SK-N-SH treated with all-trans-retinoic acid at 6 μM for 48 hours (cell line): ENCODE results near the gene RASL12.

ENCODE experiments used
- ATAC-seq: fragments of 200-7000 bp; cut with Tn5 transposase; 3 replicates; pipeline ENCODE4 v1.9.1; 2020; ENCODE audit warnings: mild to moderate bottlenecking, moderate library complexity
- ARNTL ChIP-seq: fragments of 450-650 bp; formaldehyde crosslinking; IDR thresholded peaks from 2 replicates; pipeline ENCODE4 v1.5.0; 2020; ENCODE audit warnings: low read depth, mild to moderate bottlenecking, moderate library complexity, borderline replicate concordance
- BACH2 ChIP-seq: fragments of 250-450 bp; sonication (Bioruptor Pico); IDR thresholded peaks from 2 replicates; pipeline ENCODE4 v1.9.0; 2021; ENCODE audit warnings: mild to moderate bottlenecking, borderline replicate concordance
- ESRRG ChIP-seq: fragments of 250-450 bp; sonication (Bioruptor Pico); IDR thresholded peaks from 2 replicates; pipeline ENCODE4 v1.6.1; 2021; ENCODE audit warnings: mild to moderate bottlenecking
- GLIS3 ChIP-seq: fragments of 250-450 bp; sonication (Bioruptor Pico); IDR thresholded peaks from 2 replicates; pipeline ENCODE4 v1.5.0; 2020; ENCODE audit warnings: mild to moderate bottlenecking, moderate library complexity
- ISL1 ChIP-seq: fragments of 250-450 bp; sonication (Bioruptor Pico); IDR thresholded peaks from 2 replicates; pipeline ENCODE4 v2.1.2; 2022; ENCODE audit warnings: mild to moderate bottlenecking, moderate library complexity
- OSR1 ChIP-seq: fragments of 250-450 bp; sonication (Bioruptor Pico); IDR thresholded peaks from 2 replicates; pipeline ENCODE4 v1.8.0; 2022; ENCODE audit warnings: moderate library complexity, mild to moderate bottlenecking, inconsistent platforms
- PPARA ChIP-seq: fragments of 250-450 bp; sonication (Bioruptor Pico); IDR thresholded peaks from 2 replicates; pipeline ENCODE4 v1.5.0; 2020; ENCODE audit warnings: mild to moderate bottlenecking, borderline replicate concordance
- RARB ChIP-seq: fragments of 250-450 bp; sonication (Bioruptor Pico); IDR thresholded peaks from 2 replicates; pipeline ENCODE4 v1.8.0; 2021; ENCODE audit warnings: mild to moderate bottlenecking, moderate library complexity
- SNAI2 ChIP-seq: fragments of 250-450 bp; sonication (Bioruptor Pico); IDR thresholded peaks from 2 replicates; pipeline ENCODE4 v1.5.0; 2020; ENCODE audit warnings: mild to moderate bottlenecking, moderate library complexity
- TCF4 ChIP-seq: fragments of 250-450 bp; sonication (Bioruptor Pico); IDR thresholded peaks from 2 replicates; pipeline ENCODE4 v1.8.0; 2021; ENCODE audit warnings: mild to moderate bottlenecking, moderate library complexity, borderline replicate concordance
- TOX ChIP-seq: fragments of 250-450 bp; sonication (Bioruptor Pico); IDR thresholded peaks from 2 replicates; pipeline ENCODE4 v1.8.0; 2021; ENCODE audit warnings: mild to moderate bottlenecking, moderate library complexity, borderline replicate concordance
- ZC3H10 ChIP-seq: fragments of 250-450 bp; sonication (Bioruptor Pico); IDR thresholded peaks from 2 replicates; pipeline ENCODE4 v1.5.1; 2021; ENCODE audit warnings: mild to moderate bottlenecking, moderate library complexity
- ZFP30 ChIP-seq: fragments of 450-650 bp; formaldehyde crosslinking; IDR thresholded peaks from 2 replicates; pipeline ENCODE4 v1.5.0; 2022; ENCODE audit warnings: mild to moderate bottlenecking, moderate library complexity
- ZNF565 ChIP-seq: fragments of 450-650 bp; formaldehyde crosslinking; conservative IDR thresholded peaks from 2 replicates; pipeline ENCODE4 v1.5.0; 2020; ENCODE audit warnings: low read depth, mild to moderate bottlenecking, moderate library complexity
- ZNF70 ChIP-seq: fragments of 450-650 bp; formaldehyde crosslinking; IDR thresholded peaks from 2 replicates; pipeline ENCODE4 v1.5.0; 2020; ENCODE audit warnings: mild to moderate bottlenecking, moderate library complexity
- ZNF8 ChIP-seq: fragments of 450-650 bp; formaldehyde crosslinking; IDR thresholded peaks from 2 replicates; pipeline ENCODE4 v1.5.0; 2020; ENCODE audit warnings: mild to moderate bottlenecking, moderate library complexity
- TF ChIP-seq, protein P1 (sequence below): fragments of 250-450 bp; sonication (Bioruptor Pico); IDR thresholded peaks from 2 replicates; pipeline ENCODE4 v1.5.0; 2020; ENCODE audit warnings: mild to moderate bottlenecking, moderate library complexity
- TF ChIP-seq, protein P2 (sequence below): fragments of 250-450 bp; sonication (Bioruptor Pico); IDR thresholded peaks from 2 replicates; pipeline ENCODE4 v1.5.1; 2021; ENCODE audit warnings: mild to moderate bottlenecking, moderate library complexity
- TF ChIP-seq, protein P3 (sequence below): fragments of 250-450 bp; sonication (Bioruptor Pico); IDR thresholded peaks from 2 replicates; pipeline ENCODE4 v1.5.1; 2020; ENCODE audit warnings: low read depth, mild to moderate bottlenecking, moderate library complexity
- TF ChIP-seq, protein P4 (sequence below): fragments of 250-450 bp; sonication (Bioruptor Pico); IDR thresholded peaks from 2 replicates; pipeline ENCODE4 v1.8.0; 2021; ENCODE audit warnings: low read depth, mild to moderate bottlenecking, moderate library complexity, borderline replicate concordance
- TF ChIP-seq, protein P5 (sequence below): fragments of 250-450 bp; sonication (Bioruptor Pico); IDR thresholded peaks from 2 replicates; pipeline ENCODE4 v1.8.0; 2020; ENCODE audit warnings: mild to moderate bottlenecking, moderate library complexity, borderline replicate concordance

RASL12 gene

DNA sequence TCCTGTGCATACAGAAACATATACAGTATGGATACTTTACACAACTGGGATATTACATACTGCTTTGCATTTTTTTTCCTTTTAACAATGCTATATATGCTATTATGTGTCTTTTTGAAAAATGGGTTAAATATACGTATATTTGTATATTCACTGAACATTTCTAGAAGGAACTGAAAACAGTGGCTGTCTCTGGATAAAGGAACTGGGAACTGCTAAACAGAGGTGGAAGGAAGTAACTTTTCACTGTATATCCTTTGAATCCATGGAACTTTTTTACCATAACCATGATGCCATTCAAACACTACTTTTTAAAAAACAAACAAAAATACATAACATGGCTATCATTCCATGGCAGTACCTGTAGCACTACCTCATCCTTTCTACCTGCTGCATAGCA lies 40.2 kb downstream of the RASL12 start:
- no peak for ATAC-seq
- no peak for TF ChIP-seq ARNTL (CRISPR knock-in tag)
- TF ChIP-seq, protein P1, sequence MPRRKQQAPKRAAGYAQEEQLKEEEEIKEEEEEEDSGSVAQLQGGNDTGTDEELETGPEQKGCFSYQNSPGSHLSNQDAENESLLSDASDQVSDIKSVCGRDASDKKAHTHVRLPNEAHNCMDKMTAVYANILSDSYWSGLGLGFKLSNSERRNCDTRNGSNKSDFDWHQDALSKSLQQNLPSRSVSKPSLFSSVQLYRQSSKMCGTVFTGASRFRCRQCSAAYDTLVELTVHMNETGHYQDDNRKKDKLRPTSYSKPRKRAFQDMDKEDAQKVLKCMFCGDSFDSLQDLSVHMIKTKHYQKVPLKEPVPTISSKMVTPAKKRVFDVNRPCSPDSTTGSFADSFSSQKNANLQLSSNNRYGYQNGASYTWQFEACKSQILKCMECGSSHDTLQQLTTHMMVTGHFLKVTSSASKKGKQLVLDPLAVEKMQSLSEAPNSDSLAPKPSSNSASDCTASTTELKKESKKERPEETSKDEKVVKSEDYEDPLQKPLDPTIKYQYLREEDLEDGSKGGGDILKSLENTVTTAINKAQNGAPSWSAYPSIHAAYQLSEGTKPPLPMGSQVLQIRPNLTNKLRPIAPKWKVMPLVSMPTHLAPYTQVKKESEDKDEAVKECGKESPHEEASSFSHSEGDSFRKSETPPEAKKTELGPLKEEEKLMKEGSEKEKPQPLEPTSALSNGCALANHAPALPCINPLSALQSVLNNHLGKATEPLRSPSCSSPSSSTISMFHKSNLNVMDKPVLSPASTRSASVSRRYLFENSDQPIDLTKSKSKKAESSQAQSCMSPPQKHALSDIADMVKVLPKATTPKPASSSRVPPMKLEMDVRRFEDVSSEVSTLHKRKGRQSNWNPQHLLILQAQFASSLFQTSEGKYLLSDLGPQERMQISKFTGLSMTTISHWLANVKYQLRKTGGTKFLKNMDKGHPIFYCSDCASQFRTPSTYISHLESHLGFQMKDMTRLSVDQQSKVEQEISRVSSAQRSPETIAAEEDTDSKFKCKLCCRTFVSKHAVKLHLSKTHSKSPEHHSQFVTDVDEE (CRISPR knock-in tag), result no peak
- TF ChIP-seq ZNF565, result no peak
- no peak for TF ChIP-seq SNAI2 (CRISPR knock-in tag)
- TF ChIP-seq, protein P2, sequence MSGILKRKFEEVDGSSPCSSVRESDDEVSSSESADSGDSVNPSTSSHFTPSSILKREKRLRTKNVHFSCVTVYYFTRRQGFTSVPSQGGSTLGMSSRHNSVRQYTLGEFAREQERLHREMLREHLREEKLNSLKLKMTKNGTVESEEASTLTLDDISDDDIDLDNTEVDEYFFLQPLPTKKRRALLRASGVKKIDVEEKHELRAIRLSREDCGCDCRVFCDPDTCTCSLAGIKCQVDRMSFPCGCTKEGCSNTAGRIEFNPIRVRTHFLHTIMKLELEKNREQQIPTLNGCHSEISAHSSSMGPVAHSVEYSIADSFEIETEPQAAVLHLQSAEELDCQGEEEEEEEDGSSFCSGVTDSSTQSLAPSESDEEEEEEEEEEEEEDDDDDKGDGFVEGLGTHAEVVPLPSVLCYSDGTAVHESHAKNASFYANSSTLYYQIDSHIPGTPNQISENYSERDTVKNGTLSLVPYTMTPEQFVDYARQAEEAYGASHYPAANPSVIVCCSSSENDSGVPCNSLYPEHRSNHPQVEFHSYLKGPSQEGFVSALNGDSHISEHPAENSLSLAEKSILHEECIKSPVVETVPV, result no peak
- TF ChIP-seq, protein P3, sequence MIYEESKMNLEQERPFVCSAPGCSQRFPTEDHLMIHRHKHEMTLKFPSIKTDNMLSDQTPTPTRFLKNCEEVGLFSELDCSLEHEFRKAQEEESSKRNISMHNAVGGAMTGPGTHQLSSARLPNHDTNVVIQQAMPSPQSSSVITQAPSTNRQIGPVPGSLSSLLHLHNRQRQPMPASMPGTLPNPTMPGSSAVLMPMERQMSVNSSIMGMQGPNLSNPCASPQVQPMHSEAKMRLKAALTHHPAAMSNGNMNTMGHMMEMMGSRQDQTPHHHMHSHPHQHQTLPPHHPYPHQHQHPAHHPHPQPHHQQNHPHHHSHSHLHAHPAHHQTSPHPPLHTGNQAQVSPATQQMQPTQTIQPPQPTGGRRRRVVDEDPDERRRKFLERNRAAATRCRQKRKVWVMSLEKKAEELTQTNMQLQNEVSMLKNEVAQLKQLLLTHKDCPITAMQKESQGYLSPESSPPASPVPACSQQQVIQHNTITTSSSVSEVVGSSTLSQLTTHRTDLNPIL, result no peak
- TF ChIP-seq OSR1, result no peak
- TF ChIP-seq ZNF8, result no peak
- no peak for TF ChIP-seq PPARA
- TF ChIP-seq ISL1, result no peak
- no peak for TF ChIP-seq TOX
- TF ChIP-seq, protein P4, sequence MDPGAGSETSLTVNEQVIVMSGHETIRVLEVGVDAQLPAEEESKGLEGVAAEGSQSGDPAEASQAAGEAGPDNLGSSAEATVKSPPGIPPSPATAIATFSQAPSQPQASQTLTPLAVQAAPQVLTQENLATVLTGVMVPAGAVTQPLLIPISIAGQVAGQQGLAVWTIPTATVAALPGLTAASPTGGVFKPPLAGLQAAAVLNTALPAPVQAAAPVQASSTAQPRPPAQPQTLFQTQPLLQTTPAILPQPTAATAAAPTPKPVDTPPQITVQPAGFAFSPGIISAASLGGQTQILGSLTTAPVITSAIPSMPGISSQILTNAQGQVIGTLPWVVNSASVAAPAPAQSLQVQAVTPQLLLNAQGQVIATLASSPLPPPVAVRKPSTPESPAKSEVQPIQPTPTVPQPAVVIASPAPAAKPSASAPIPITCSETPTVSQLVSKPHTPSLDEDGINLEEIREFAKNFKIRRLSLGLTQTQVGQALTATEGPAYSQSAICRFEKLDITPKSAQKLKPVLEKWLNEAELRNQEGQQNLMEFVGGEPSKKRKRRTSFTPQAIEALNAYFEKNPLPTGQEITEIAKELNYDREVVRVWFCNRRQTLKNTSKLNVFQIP (CRISPR knock-in tag), result no peak
- TF ChIP-seq RARB (CRISPR knock-in tag), result no peak
- TF ChIP-seq TCF4 (CRISPR knock-in tag), result no peak

DNA sequence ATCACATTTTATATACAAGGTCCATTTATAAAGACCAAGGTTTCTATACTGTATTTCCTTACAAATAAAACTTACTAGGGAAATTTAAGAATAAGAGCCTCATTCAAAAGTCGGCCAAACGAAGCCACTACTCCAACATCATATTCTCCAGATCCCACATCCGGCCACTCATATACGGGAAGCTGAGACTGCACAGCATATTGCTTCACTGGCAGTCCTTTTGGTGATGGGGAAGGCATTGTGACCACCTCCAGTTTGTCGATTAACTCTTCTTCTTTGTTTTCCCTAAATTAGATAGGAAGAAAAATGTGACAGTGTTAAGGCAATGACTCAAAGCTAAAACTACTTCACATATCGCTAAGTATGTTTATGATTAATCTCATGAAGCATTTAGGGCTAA lies 41.0 kb downstream of the RASL12 start:
- TF ChIP-seq ESRRG (CRISPR knock-in tag) (no peak), OSR1 (no peak), ZC3H10 (CRISPR knock-in tag) (no peak), ARNTL (CRISPR knock-in tag) (no peak), GLIS3 (CRISPR knock-in tag) (no peak), PPARA (no peak), ZNF70 (CRISPR knock-in tag) (no peak), ZFP30 (CRISPR knock-in tag) (no peak), BACH2 (no peak)
- TF ChIP-seq, protein P2, result no peak
- no peak for ATAC-seq

DNA sequence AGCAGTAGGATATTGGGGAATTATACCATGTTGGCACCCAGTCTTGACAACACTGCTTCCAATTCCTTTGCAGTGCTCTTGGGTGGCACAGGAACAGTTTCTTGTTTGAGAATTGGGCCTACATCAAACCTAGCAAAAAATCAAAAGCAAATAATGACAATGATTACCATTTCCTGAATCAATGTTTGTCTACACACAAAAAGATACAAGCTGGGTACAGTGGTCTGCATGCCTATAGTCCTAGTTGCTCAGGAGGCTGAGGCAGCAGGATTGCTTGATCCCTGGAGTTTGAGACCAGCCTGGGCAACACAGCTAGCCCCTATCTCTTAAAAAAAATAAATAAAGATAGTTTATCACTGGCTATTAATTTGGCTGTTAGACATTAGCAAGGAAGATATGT lies 46.3 kb downstream of the RASL12 start:
- TF ChIP-seq, protein P5, sequence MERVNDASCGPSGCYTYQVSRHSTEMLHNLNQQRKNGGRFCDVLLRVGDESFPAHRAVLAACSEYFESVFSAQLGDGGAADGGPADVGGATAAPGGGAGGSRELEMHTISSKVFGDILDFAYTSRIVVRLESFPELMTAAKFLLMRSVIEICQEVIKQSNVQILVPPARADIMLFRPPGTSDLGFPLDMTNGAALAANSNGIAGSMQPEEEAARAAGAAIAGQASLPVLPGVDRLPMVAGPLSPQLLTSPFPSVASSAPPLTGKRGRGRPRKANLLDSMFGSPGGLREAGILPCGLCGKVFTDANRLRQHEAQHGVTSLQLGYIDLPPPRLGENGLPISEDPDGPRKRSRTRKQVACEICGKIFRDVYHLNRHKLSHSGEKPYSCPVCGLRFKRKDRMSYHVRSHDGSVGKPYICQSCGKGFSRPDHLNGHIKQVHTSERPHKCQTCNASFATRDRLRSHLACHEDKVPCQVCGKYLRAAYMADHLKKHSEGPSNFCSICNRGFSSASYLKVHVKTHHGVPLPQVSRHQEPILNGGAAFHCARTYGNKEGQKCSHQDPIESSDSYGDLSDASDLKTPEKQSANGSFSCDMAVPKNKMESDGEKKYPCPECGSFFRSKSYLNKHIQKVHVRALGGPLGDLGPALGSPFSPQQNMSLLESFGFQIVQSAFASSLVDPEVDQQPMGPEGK (CRISPR knock-in tag), result no peak
- TF ChIP-seq GLIS3 (CRISPR knock-in tag), result no peak
- TF ChIP-seq, protein P3, result no peak
- TF ChIP-seq, protein P4 (CRISPR knock-in tag), result no peak
- TF ChIP-seq BACH2, result no peak
- no peak for TF ChIP-seq TOX
- TF ChIP-seq, all 23 proteins: peak for 0

More for the DNA sequence above, 46.3 kb downstream of the RASL12 start:
- no peak for ATAC-seq
